ENCODE results near the gene AFP.

The AFP gene

DNA sequence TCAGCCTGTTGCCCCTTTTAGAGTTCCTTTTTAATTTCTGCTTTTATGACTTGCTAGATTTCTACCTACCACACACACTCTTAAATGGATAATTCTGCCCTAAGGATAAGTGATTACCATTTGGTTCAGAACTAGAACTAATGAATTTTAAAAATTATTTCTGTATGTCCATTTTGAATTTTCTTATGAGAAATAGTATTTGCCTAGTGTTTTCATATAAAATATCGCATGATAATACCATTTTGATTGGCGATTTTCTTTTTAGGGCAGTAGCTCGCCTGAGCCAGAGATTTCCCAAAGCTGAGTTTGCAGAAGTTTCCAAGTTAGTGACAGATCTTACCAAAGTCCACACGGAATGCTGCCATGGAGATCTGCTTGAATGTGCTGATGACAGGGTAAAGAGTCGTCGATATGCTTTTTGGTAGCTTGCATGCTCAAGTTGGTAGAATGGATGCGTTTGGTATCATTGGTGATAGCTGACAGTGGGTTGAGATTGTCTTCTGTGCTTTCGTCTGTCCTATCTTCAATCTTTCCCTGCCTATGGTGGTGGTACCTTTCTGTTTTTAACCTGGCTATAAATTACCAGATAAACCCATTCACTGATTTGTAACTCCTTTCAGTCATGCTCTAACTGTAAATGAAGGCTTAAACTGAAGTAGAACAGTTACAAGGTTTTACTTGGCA is 24.1 kb upstream of the AFP start:
- Histone ChIP-seq H2AFZ (no peak overlapping the region), H3K36me3 (ENCODE audit: control insufficient read depth, insufficient read depth, low read length) (no peaks in the 10 kb centered on the region), H3K9me3 (ENCODE audit: control insufficient read depth, low read length) (no peaks in the 10 kb centered on the region), H3K27ac (no peak overlapping the region), H3K4me3 (ENCODE audit: low read depth, low read length) (no peak overlapping the region), H3K4me1 (no peaks in the 10 kb centered on the region), H3K9ac (no peak overlapping the region), H3K27me3 (ENCODE audit: control insufficient read depth, insufficient read depth, low read length) (no peaks in the 10 kb centered on the region), H3K4me2 (ENCODE audit: low read length) (no peak overlapping the region), H3K79me2 (no peaks in the 10 kb centered on the region)
- TF ChIP-seq, protein P1, sequence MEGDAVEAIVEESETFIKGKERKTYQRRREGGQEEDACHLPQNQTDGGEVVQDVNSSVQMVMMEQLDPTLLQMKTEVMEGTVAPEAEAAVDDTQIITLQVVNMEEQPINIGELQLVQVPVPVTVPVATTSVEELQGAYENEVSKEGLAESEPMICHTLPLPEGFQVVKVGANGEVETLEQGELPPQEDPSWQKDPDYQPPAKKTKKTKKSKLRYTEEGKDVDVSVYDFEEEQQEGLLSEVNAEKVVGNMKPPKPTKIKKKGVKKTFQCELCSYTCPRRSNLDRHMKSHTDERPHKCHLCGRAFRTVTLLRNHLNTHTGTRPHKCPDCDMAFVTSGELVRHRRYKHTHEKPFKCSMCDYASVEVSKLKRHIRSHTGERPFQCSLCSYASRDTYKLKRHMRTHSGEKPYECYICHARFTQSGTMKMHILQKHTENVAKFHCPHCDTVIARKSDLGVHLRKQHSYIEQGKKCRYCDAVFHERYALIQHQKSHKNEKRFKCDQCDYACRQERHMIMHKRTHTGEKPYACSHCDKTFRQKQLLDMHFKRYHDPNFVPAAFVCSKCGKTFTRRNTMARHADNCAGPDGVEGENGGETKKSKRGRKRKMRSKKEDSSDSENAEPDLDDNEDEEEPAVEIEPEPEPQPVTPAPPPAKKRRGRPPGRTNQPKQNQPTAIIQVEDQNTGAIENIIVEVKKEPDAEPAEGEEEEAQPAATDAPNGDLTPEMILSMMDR (IDR thresholded peaks at IDR 0.05): no peak

DNA sequence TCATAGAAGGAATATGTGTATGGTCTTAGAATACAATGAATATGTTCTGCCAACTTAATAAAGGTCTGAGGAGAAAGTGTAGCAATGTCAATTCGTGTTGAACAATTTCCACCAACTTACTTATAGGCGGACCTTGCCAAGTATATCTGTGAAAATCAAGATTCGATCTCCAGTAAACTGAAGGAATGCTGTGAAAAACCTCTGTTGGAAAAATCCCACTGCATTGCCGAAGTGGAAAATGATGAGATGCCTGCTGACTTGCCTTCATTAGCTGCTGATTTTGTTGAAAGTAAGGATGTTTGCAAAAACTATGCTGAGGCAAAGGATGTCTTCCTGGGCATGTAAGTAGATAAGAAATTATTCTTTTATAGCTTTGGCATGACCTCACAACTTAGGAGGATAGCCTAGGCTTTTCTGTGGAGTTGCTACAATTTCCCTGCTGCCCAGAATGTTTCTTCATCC is 22.7 kb upstream of the AFP start:
- H3K9ac ChIP-seq: no peak overlapping the region
- TF ChIP-seq, protein P1 (IDR thresholded peaks at IDR 0.05): no peak
- no peak overlapping the region for H2AFZ ChIP-seq
- no peak overlapping the region for H3K4me3 ChIP-seq (ENCODE audit: low read depth, low read length)
- no peaks in the 10 kb centered on the region for H3K36me3 ChIP-seq (ENCODE audit: control insufficient read depth, insufficient read depth, low read length)
- no peaks in the 10 kb centered on the region for H3K27me3 ChIP-seq (ENCODE audit: control insufficient read depth, insufficient read depth, low read length)
- no peaks in the 10 kb centered on the region for H3K9me3 ChIP-seq (ENCODE audit: control insufficient read depth, low read length)
- H3K4me2 ChIP-seq (ENCODE audit: low read length): no peak overlapping the region
- H3K4me1 ChIP-seq: no peaks in the 10 kb centered on the region
- H3K27ac ChIP-seq: no peak overlapping the region
- no peaks in the 10 kb centered on the region for H3K79me2 ChIP-seq

DNA sequence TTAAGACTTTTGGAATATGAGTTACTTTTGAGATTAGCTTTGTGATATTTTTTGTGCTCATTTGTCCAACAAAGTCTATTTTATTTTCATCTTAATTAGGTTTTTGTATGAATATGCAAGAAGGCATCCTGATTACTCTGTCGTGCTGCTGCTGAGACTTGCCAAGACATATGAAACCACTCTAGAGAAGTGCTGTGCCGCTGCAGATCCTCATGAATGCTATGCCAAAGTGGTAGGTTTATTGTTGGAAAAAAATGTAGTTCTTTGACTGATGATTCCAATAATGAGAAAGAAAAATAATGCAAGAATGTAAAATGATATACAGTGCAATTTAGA is 21.1 kb upstream of the AFP start:
- TF ChIP-seq, protein P1 (IDR thresholded peaks at IDR 0.05): no peak
- Histone ChIP-seq H3K9me3 (ENCODE audit: control insufficient read depth, low read length) (no peaks in the 10 kb centered on the region), H3K4me2 (ENCODE audit: low read length) (no peak overlapping the region), H3K4me3 (ENCODE audit: low read depth, low read length) (no peak overlapping the region), H3K9ac (no peak overlapping the region), H3K4me1 (no peaks in the 10 kb centered on the region), H3K27ac (no peak overlapping the region), H2AFZ (no peak overlapping the region), H3K79me2 (no peaks in the 10 kb centered on the region), H3K36me3 (ENCODE audit: control insufficient read depth, insufficient read depth, low read length) (no peaks in the 10 kb centered on the region), H3K27me3 (ENCODE audit: control insufficient read depth, insufficient read depth, low read length) (no peaks in the 10 kb centered on the region)

DNA sequence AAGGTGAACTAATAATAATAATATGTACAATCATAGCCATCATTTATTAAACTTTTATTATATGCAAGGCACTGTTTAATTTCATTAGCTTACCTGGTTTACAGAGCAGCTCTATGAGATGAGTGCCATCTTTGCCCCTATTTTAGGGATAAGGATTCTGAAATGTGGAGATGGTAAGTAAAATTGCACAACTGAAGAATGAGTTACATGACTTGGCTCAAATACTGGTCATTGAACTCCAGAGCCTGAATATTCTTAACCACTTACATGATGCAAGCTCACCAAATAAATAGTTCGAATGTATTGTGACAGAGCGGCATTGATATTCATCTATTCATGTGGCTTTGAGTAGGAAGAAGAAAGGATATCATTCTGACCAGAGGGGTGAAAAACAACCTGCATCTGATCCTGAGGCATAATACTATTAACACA is 20.2 kb upstream of the AFP start:
- Histone ChIP-seq H3K9ac (no peak overlapping the region), H3K79me2 (no peaks in the 10 kb centered on the region), H2AFZ (no peak overlapping the region), H3K4me3 (ENCODE audit: low read depth, low read length) (no peak overlapping the region), H3K27ac (no peak overlapping the region), H3K4me2 (ENCODE audit: low read length) (no peak overlapping the region), H3K4me1 (no peaks in the 10 kb centered on the region), H3K27me3 (ENCODE audit: control insufficient read depth, insufficient read depth, low read length) (no peaks in the 10 kb centered on the region), H3K36me3 (ENCODE audit: control insufficient read depth, insufficient read depth, low read length) (no peaks in the 10 kb centered on the region), H3K9me3 (ENCODE audit: control insufficient read depth, low read length) (no peaks in the 10 kb centered on the region)
- TF ChIP-seq, protein P1 (IDR thresholded peaks at IDR 0.05): no peak
